Mucosa of descending colon (tissue), 3 donors: ENCODE results near the gene ZFPM1. TPM values are rescaled to one million over a fixed set of nuclear protein-coding genes. Genes with fewer than 3 reads are reported as not detected.
A peak's percentile ranks its signal among the peaks of the same experiment; 100 is the strongest.

Source experiments
- ATAC-seq: fragments of 200-7000 bp; cut with Tn5 transposase; one replicate; pipeline ENCODE4 v1.9.1; 2020; ENCODE audit warnings: mild to moderate bottlenecking, moderate library complexity
- DNase-seq, 3 donors: peaks; one replicate each; pipeline ENCODE4 v3.0.0-alpha.2; 2020
- H3K36me3 ChIP-seq: fragments of 200-600 bp; one replicate; pipeline ENCODE4 v1.8.0; 2021; ENCODE audit warnings: low read depth, mild to moderate bottlenecking
- H3K4me1 ChIP-seq: fragments of 200-600 bp; one replicate; pipeline ENCODE4 v1.8.0; 2021; ENCODE audit warnings: low read depth, mild to moderate bottlenecking
- H3K4me3 ChIP-seq: fragments of 200-600 bp; one replicate; pipeline ENCODE4 v1.8.0; 2021; ENCODE audit warnings: mild to moderate bottlenecking
- H3K9me3 ChIP-seq: fragments of 200-600 bp; one replicate; pipeline ENCODE4 v1.8.0; 2021; ENCODE audit warnings: mild to moderate bottlenecking
- CTCF ChIP-seq: fragments of 200-600 bp; IDR thresholded peaks from one replicate; pipeline ENCODE4 v1.8.0; 2022; ENCODE audit warnings: antibody characterized with exemption, mild to moderate bottlenecking
- intact Hi-C, 2 donors: fragments of 100-400 bp; cut with DNase I in 1 of 2; cut with micrococcal nuclease in 1 of 2; formaldehyde crosslinking; loops; one replicate each; pipeline versions ENCODE4 v1.11.0 to v1.11.1; 2022; cut with DNase I, micrococcal nuclease
- microRNA-seq: library from miRNA; unstranded; fragments of <30 nt; microRNA quantifications from one replicate; pipeline ENCODE4, GENCODE V29; 2019
- total RNA-seq, 3 donors: library from RNA; stranded (reverse); fragmentation: NEBNext Ultra II Directional in 2 of 3; extraction: Animal tissue kit (Norgen Biotek cat#: 25700) in 2 of 3; gene quantifications; one replicate each; pipeline versions ENCODE4 v1.2.1 to v1.2.4, GENCODE V29; 2021 to 2023
- donor health status: DM: no; HTN: no; CAD: no; lungs with moderate emphysema.
- donor health status: DM: no; HTN: no; CAD: no.
- donor health status: DM: no; HTN: yes; CAD: no.

Gene ZFPM1
- total RNA-seq, 3 donors from 2014 or later, result 5.2 to 10.3 (median 7.2) TPM

- intact Hi-C loops, result no loop called here
- Histone ChIP-seq H3K36me3 (peaks cover 6% of the 10 kb centered on the region), H3K4me1 (no peaks in the 10 kb centered on the region), H3K4me3 (no peak overlapping the region), H3K9me3 (no peaks in the 10 kb centered on the region)
- no peak for TF ChIP-seq CTCF
- DNase-seq, result no peak
- ATAC-seq, result no peak
Measured at GRCh38 chr16:88582912-88583575, 130.0 kb downstream of the ZFPM1 start.

- peaks cover 6% of the 10 kb centered on the region for H3K36me3 ChIP-seq
- intact Hi-C loops, result no loop called here
- no peak for ATAC-seq
- H3K4me3 ChIP-seq, result no peak overlapping the region
- no peak for DNase-seq
- no peaks in the 10 kb centered on the region for H3K4me1 ChIP-seq
- TF ChIP-seq CTCF, result no peak
- H3K9me3 ChIP-seq, result no peaks in the 10 kb centered on the region
Measured at GRCh38 chr16:88584676-88585075, 131.6 kb downstream of the ZFPM1 start.

GRCh38 chr16:88585269-88585668 lies 132.2 kb downstream of the ZFPM1 start:
- peaks cover 6% of the 10 kb centered on the region for H3K36me3 ChIP-seq
- TF ChIP-seq CTCF, result no peak

GRCh38 chr16:88585927-88586581 lies 133.0 kb downstream of the ZFPM1 start:
- H3K4me1 ChIP-seq, result no peaks in the 10 kb centered on the region
- no peak for DNase-seq
- ATAC-seq, result no peak

More at GRCh38 chr16:88585269-88585668, 132.2 kb downstream of the ZFPM1 start:
- Histone ChIP-seq H3K9me3 (no peaks in the 10 kb centered on the region), H3K4me3 (no peak overlapping the region), H3K4me1 (no peaks in the 10 kb centered on the region)
- intact Hi-C loops, result no loop called here
- ATAC-seq, result peak; percentile 37
- DNase-seq, result no peak

More at GRCh38 chr16:88585927-88586581, 133.0 kb downstream of the ZFPM1 start:
- no peak for TF ChIP-seq CTCF
- Histone ChIP-seq H3K36me3 (peaks cover 1% of the 10 kb centered on the region), H3K9me3 (no peaks in the 10 kb centered on the region), H3K4me3 (no peak overlapping the region)
- intact Hi-C loops, result no loop called here

Small RNA genes within 50 kb of the gene (microRNA-seq; reads per million reads assigned to microRNA genes)
- not detected for gene MIR5189

Other genes with a start within 250 kb of the ZFPM1 start
- 1 to 10 TPM in 1 of 3 donors, under 1 TPM in 2; 0.35 to 1.4 (median 0.51) TPM for gene ZNF469, start 70.3 kb upstream of the ZFPM1 start, total RNA-seq
- gene ZC3H18, start 117.1 kb downstream of the ZFPM1 start, total RNA-seq, result 10 to 100 TPM; 37.4 to 54.8 (median 48.1) TPM
- not detected for gene IL17C, start 185.3 kb downstream of the ZFPM1 start, total RNA-seq
- 100 to 1,000 TPM; 150 to 316 (median 184) TPM for gene CYBA, start 197.8 kb downstream of the ZFPM1 start, total RNA-seq
- gene MVD, start 209.8 kb downstream of the ZFPM1 start, total RNA-seq, result 10 to 100 TPM; 42.7 to 89.5 (median 72.5) TPM
- gene SNAI3, start 233.2 kb downstream of the ZFPM1 start, total RNA-seq, result under 1 TPM; 0.28 to 0.82 (median 0.55) TPM